Heart left ventricle (tissue), 13 donors: ENCODE measurements around the gene GRHL1.

Experiments
- POLR2A ChIP-seq, 2 donors: fragments of 450-650 bp; IDR thresholded peaks; one replicate each; pipeline ENCODE4 v1.6.1; 2017; ENCODE audit warnings: antibody characterized with exemption in 2 of 2, mild to moderate bottlenecking in 2 of 2, moderate library complexity in 2 of 2
- TF ChIP-seq, protein P1 (sequence below), 12 donors: fragments of 200-600 bp; sonication (generic) in 4 of 12; IDR thresholded peaks; one replicate each; pipeline versions ENCODE4 v1.5.0 to v1.8.0; 2018 to 2022; ENCODE audit warnings: antibody characterized with exemption in 12 of 12, mild to moderate bottlenecking in 5 of 12
- donor health status: ischemic (EF 13 %, LVEDD 7.1; RV severe dilation, severe dysfunction).
- donor health status: DM: no; HTN: yes; CAD: no.
- donor health status: DM: no; HTN: no; CAD: no.
- donor health status: ischemic (EF 25% LVEDD 6.9; RV normal size, moderate dysfunction).
- donor health status: ischemic (EF 25% LVEDD 5.7; RV mildly dilated, moderate dysfunction).
- donor health status: ischemic (EF 35%, LVEDD 5.7; RV mildly dilated, moderate dysfunction).
- donor health status: nonischemic (EF 11% LVEDD 7.7; RV severe dilation, severe dysfunction).
- donor health status: DM: yes; HTN: yes; CAD: no.
- donor health status: PGD.
- donor health status: ischemic (EF 29% LVEDD 5.4; RV normal size, mild dysfunction).
- donor health status: nonischemic (EF 23%, LVEDD 6.1; RV moderate dilation, normal function).

DNA sequence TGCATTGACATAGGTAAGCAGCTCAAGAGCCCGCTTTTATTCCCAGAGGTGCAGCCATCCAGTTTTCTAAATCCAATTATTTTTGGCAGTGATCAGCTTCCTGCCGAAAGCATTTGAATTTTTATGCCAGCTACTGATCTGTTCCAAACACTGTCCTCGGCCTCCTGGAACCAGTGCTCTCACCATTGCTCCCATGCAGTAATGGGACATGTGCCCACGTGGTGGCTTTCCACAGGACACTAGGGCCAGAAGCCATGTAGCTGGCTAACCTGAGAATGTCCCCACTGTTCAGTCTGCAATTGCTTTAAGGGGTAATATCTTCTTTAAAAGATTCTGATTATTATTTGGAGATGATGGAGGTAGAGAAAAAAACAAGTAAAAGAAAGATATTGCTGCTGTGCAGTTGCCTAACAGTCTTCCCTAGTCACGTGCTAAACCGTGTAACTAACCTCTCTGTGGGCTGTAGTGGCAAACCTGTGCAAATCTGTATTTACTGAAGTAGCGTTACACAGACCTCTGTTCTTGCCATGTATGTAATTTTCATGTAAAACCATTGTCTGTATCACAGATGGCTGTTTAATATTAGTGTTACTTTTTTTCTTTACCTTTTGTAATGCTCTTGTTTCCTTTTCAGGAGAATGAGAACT is 13.0 kb downstream of the GRHL1 start:
- TF ChIP-seq, protein P1, sequence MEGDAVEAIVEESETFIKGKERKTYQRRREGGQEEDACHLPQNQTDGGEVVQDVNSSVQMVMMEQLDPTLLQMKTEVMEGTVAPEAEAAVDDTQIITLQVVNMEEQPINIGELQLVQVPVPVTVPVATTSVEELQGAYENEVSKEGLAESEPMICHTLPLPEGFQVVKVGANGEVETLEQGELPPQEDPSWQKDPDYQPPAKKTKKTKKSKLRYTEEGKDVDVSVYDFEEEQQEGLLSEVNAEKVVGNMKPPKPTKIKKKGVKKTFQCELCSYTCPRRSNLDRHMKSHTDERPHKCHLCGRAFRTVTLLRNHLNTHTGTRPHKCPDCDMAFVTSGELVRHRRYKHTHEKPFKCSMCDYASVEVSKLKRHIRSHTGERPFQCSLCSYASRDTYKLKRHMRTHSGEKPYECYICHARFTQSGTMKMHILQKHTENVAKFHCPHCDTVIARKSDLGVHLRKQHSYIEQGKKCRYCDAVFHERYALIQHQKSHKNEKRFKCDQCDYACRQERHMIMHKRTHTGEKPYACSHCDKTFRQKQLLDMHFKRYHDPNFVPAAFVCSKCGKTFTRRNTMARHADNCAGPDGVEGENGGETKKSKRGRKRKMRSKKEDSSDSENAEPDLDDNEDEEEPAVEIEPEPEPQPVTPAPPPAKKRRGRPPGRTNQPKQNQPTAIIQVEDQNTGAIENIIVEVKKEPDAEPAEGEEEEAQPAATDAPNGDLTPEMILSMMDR (IDR thresholded peaks at IDR 0.05) = no peak
- TF ChIP-seq POLR2A (IDR thresholded peaks at IDR 0.05) = no peak
